Uterus (tissue), 2 donors: ENCODE data around the gene DCTD.

Source experiments
- POLR2A ChIP-seq, 2 donors: fragments of 450-650 bp; IDR thresholded peaks; one replicate each; pipeline ENCODE4 v1.6.1; 2016; ENCODE audit warnings: antibody characterized with exemption in 2 of 2, mild to moderate bottlenecking in 1 of 2, moderate library complexity in 1 of 2
- TF ChIP-seq, protein P1 (sequence below), 4 experiments: fragments of 200-600 bp in 2 of 4; fragments of 450-650 bp in 2 of 4; sonication (generic) in 2 of 4; IDR thresholded peaks; one replicate each; pipeline ENCODE4 v1.5.1; 2016 to 2019; ENCODE audit warnings: antibody characterized with exemption in 4 of 4, mild to moderate bottlenecking in 2 of 4, moderate library complexity in 1 of 4

DNA sequence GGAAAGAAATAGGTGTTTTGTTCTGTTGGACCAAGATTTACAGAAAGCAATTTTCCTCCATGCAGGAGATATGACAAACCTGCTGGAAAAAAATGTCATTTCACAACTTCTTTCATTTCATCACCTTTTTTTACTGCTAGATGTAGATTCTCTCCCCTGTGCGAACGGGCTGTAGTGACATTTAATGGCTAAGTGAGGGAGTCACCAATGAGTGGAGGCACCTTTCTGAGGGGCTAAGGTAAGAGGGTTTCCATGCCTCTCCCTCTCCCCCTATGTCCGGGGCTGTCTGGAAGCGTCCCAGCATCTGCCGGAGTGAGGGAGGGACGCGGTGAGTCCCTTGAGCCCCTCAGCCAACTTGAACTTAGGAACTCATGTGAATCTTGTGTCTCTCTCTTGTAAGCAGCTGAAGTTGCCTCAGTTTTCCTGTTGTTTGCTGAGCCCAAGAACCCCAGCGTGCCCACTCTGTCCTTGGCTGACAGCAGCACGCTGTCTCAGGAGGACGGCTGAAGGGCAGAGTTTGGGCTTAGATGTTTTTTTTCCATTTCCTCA, 42.3 kb downstream of the DCTD start:
- TF ChIP-seq, protein P1, sequence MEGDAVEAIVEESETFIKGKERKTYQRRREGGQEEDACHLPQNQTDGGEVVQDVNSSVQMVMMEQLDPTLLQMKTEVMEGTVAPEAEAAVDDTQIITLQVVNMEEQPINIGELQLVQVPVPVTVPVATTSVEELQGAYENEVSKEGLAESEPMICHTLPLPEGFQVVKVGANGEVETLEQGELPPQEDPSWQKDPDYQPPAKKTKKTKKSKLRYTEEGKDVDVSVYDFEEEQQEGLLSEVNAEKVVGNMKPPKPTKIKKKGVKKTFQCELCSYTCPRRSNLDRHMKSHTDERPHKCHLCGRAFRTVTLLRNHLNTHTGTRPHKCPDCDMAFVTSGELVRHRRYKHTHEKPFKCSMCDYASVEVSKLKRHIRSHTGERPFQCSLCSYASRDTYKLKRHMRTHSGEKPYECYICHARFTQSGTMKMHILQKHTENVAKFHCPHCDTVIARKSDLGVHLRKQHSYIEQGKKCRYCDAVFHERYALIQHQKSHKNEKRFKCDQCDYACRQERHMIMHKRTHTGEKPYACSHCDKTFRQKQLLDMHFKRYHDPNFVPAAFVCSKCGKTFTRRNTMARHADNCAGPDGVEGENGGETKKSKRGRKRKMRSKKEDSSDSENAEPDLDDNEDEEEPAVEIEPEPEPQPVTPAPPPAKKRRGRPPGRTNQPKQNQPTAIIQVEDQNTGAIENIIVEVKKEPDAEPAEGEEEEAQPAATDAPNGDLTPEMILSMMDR (IDR thresholded peaks at IDR 0.05): no peak
- TF ChIP-seq POLR2A (IDR thresholded peaks at IDR 0.05): no peak
